GM15510 (cell line): ENCODE results near the gene SPAST.

Experiments used
- POLR2A ChIP-seq: IDR thresholded peaks from 3 replicates; pipeline ENCODE4 v1.6.1; 2011; ENCODE audit warnings: borderline replicate concordance; ENCODE audit not compliant: insufficient read length; ENCODE audit errors: extremely low read depth

Gene SPAST

GRCh38 chr2:32124660-32125059 is 61.3 kb downstream of the SPAST start:
- TF ChIP-seq POLR2A = no peak

GRCh38 chr2:32128636-32129035 is 65.3 kb downstream of the SPAST start:
- no peak for TF ChIP-seq POLR2A

GRCh38 chr2:32129086-32129485 is 65.7 kb downstream of the SPAST start:
- TF ChIP-seq POLR2A = no peak

- TF ChIP-seq POLR2A = no peak
Measured at GRCh38 chr2:32135409-32135808, 72.1 kb downstream of the SPAST start.

- no peak for TF ChIP-seq POLR2A
Measured at GRCh38 chr2:32136097-32136496, 72.7 kb downstream of the SPAST start.

- no peak for TF ChIP-seq POLR2A
Measured at GRCh38 chr2:32159678-32160077, 96.3 kb downstream of the SPAST start.

GRCh38 chr2:32161296-32161695 is 97.9 kb downstream of the SPAST start:
- no peak for TF ChIP-seq POLR2A

GRCh38 chr2:32166115-32166574 is 102.8 kb downstream of the SPAST start:
- no peak for TF ChIP-seq POLR2A

- no peak for TF ChIP-seq POLR2A
Measured at GRCh38 chr2:32168513-32168912, 105.2 kb downstream of the SPAST start.

GRCh38 chr2:32172870-32173269 is 109.5 kb downstream of the SPAST start:
- no peak for TF ChIP-seq POLR2A

- TF ChIP-seq POLR2A = no peak
Measured at GRCh38 chr2:32182667-32183066, 119.3 kb downstream of the SPAST start.

- no peak for TF ChIP-seq POLR2A
Measured at GRCh38 chr2:32189011-32189410, 125.7 kb downstream of the SPAST start.

GRCh38 chr2:32192418-32192817 is 129.1 kb downstream of the SPAST start:
- TF ChIP-seq POLR2A = no peak

- no peak for TF ChIP-seq POLR2A
Measured at GRCh38 chr2:32200814-32201213, 137.5 kb downstream of the SPAST start.
